Mesothelial cell of epicardium (in vitro differentiated cells): ENCODE measurements around the gene NUP133. TPM values are rescaled to one million over a fixed set of nuclear protein-coding genes. Genes with fewer than 3 reads are reported as not detected.

Experiments used
- total RNA-seq: library from RNA; stranded (reverse); gene quantifications from 3 replicates; pipeline ENCODE4 v1.2.1, GENCODE V29; 2021

Gene NUP133
- total RNA-seq, 1 donor from 2014 or later = 51.7 TPM

Other genes with a start within 250 kb of the NUP133 start
- 58.7 to 66.5 TPM (median 59.8 TPM) in 3 replicates for gene RAB4A, start 237.2 kb downstream of the NUP133 start, total RNA-seq
- 7.6 to 8.6 TPM (median 8.3 TPM) in 3 replicates for gene CCSAP, start 165.3 kb downstream of the NUP133 start, total RNA-seq
- gene ACTA1, start 74.2 kb downstream of the NUP133 start, total RNA-seq = 3.6 to 4.1 TPM (median 3.9 TPM) in 3 replicates
- gene ABCB10, start 50.4 kb upstream of the NUP133 start, total RNA-seq = 14.6 to 16.7 TPM (median 16.4 TPM) in 3 replicates
- 19.5 to 21.3 TPM (median 20.9 TPM) in 3 replicates for gene TAF5L, start 117.8 kb upstream of the NUP133 start, total RNA-seq
- gene URB2, start 117.9 kb upstream of the NUP133 start, total RNA-seq = 11.3 to 13.1 TPM (median 11.4 TPM) in 3 replicates